HEK293 (cell line): ENCODE results near the gene RUVBL1.

ENCODE experiments used
- BCL11A ChIP-seq: fragments of 450-650 bp; formaldehyde crosslinking; IDR thresholded peaks from 2 replicates; pipeline ENCODE4 v1.5.1; 2016; ENCODE audit warnings: low read depth, missing biosample characterization, missing genetic modification characterization
- BCL11B ChIP-seq: fragments of 450-650 bp; formaldehyde crosslinking; IDR thresholded peaks from 2 replicates; pipeline ENCODE4 v1.5.1; 2016; ENCODE audit warnings: low read depth, missing biosample characterization, missing genetic modification characterization
- BCL6B ChIP-seq: fragments of 450-650 bp; formaldehyde crosslinking; IDR thresholded peaks from 2 replicates; pipeline ENCODE4 v1.5.1; 2017; ENCODE audit warnings: missing biosample characterization, missing genetic modification characterization
- CTCF ChIP-seq: fragments of 450-650 bp; formaldehyde crosslinking; IDR thresholded peaks from 2 replicates; pipeline ENCODE4 v1.5.1; 2016; ENCODE audit warnings: missing biosample characterization, missing genetic modification characterization
- FEZF1 ChIP-seq: fragments of 450-650 bp; formaldehyde crosslinking; IDR thresholded peaks from 2 replicates; pipeline ENCODE4 v1.5.1; 2016; ENCODE audit warnings: missing biosample characterization, missing genetic modification characterization
- HOXA7 ChIP-seq: sonication (generic); formaldehyde crosslinking; IDR thresholded peaks from 2 replicates; pipeline ENCODE4 v1.8.1; 2022; ENCODE audit warnings: missing genetic modification reagents, borderline replicate concordance
- KLF17 ChIP-seq: fragments of 450-650 bp; formaldehyde crosslinking; IDR thresholded peaks from 2 replicates; pipeline ENCODE4 v1.5.1; 2016; ENCODE audit warnings: missing biosample characterization, missing genetic modification characterization
- KLF9 ChIP-seq: fragments of 450-650 bp; formaldehyde crosslinking; IDR thresholded peaks from 2 replicates; pipeline ENCODE4 v1.5.1; 2016; ENCODE audit warnings: missing biosample characterization, missing genetic modification characterization, low read depth
- PRDM6 ChIP-seq: fragments of 450-650 bp; formaldehyde crosslinking; IDR thresholded peaks from 2 replicates; pipeline ENCODE4 v1.5.1; 2017; ENCODE audit warnings: missing biosample characterization, missing genetic modification characterization
- REPIN1 ChIP-seq: fragments of 450-650 bp; formaldehyde crosslinking; IDR thresholded peaks from 2 replicates; pipeline ENCODE4 v1.5.1; 2017; ENCODE audit warnings: missing biosample characterization, missing genetic modification characterization, low read depth
- SETDB1 ChIP-seq: IDR thresholded peaks from one replicate; pipeline ENCODE4 v1.6.1; 2017; ENCODE audit warnings: mild to moderate bottlenecking, low read length, moderate library complexity, mixed read lengths; ENCODE audit not compliant: insufficient read length
- ZBTB44 ChIP-seq: fragments of 450-650 bp; IDR thresholded peaks from 2 replicates; pipeline ENCODE4 v1.5.1; 2018; ENCODE audit warnings: missing biosample characterization, mild to moderate bottlenecking, missing genetic modification characterization
- ZIC2 ChIP-seq: fragments of 450-650 bp; formaldehyde crosslinking; IDR thresholded peaks from 2 replicates; pipeline ENCODE4 v1.5.1; 2016; ENCODE audit warnings: missing biosample characterization, missing genetic modification characterization
- ZNF121 ChIP-seq: fragments of 450-650 bp; formaldehyde crosslinking; IDR thresholded peaks from 2 replicates; pipeline ENCODE4 v1.5.1; 2016; ENCODE audit warnings: missing biosample characterization, missing genetic modification characterization
- ZNF138 ChIP-seq: fragments of 450-650 bp; formaldehyde crosslinking; IDR thresholded peaks from 2 replicates; pipeline ENCODE4 v1.5.1; 2016; ENCODE audit warnings: missing biosample characterization, missing genetic modification characterization, borderline replicate concordance
- ZNF155 ChIP-seq: fragments of 450-650 bp; formaldehyde crosslinking; IDR thresholded peaks from 2 replicates; pipeline ENCODE4 v1.5.1; 2016; ENCODE audit warnings: missing biosample characterization, missing genetic modification characterization
- ZNF274 ChIP-seq, 2 experiments: fragments of 200-500 bp in 1 of 2; fragments of 450-650 bp in 1 of 2; sonication (Bioruptor generic) in 1 of 2; formaldehyde crosslinking in 1 of 2; IDR thresholded peaks; 2 replicates each; pipeline versions ENCODE4 v1.5.1 to v1.6.1; 2014 to 2016; ENCODE audit warnings: borderline replicate concordance in 1 of 2, inconsistent platforms in 1 of 2, low read length in 1 of 2, missing biosample characterization in 1 of 2, missing genetic modification characterization in 1 of 2
- ZNF350 ChIP-seq: fragments of 450-650 bp; formaldehyde crosslinking; IDR thresholded peaks from 2 replicates; pipeline ENCODE4 v1.5.0; 2017; ENCODE audit warnings: missing biosample characterization, mild to moderate bottlenecking, missing genetic modification characterization
- ZNF37A ChIP-seq: fragments of 450-650 bp; IDR thresholded peaks from 2 replicates; pipeline ENCODE4 v1.5.1; 2018; ENCODE audit warnings: missing biosample characterization, missing genetic modification characterization
- ZNF404 ChIP-seq: fragments of 450-650 bp; formaldehyde crosslinking; IDR thresholded peaks from 2 replicates; pipeline ENCODE4 v1.5.1; 2017; ENCODE audit warnings: missing biosample characterization, missing genetic modification characterization
- ZNF449 ChIP-seq: fragments of 450-650 bp; formaldehyde crosslinking; IDR thresholded peaks from 2 replicates; pipeline ENCODE4 v1.5.1; 2017; ENCODE audit warnings: missing biosample characterization, mild to moderate bottlenecking, missing genetic modification characterization, moderate library complexity
- ZNF510 ChIP-seq: fragments of 450-650 bp; formaldehyde crosslinking; IDR thresholded peaks from 2 replicates; pipeline ENCODE4 v1.5.1; 2018; ENCODE audit warnings: mild to moderate bottlenecking, missing genetic modification characterization, missing biosample characterization; ENCODE audit not compliant: insufficient replicate concordance
- ZNF560 ChIP-seq: fragments of 450-650 bp; formaldehyde crosslinking; IDR thresholded peaks from 2 replicates; pipeline ENCODE4 v1.5.1; 2017; ENCODE audit warnings: missing biosample characterization, missing genetic modification characterization, borderline replicate concordance
- ZNF596 ChIP-seq: fragments of 450-650 bp; IDR thresholded peaks from 2 replicates; pipeline ENCODE4 v1.5.0; 2018; ENCODE audit warnings: missing biosample characterization, mild to moderate bottlenecking, missing genetic modification characterization, moderate library complexity
- ZNF707 ChIP-seq: fragments of 450-650 bp; formaldehyde crosslinking; IDR thresholded peaks from 2 replicates; pipeline ENCODE4 v1.5.1; 2016; ENCODE audit warnings: missing biosample characterization, missing genetic modification characterization
- ZNF768 ChIP-seq: fragments of 450-650 bp; formaldehyde crosslinking; IDR thresholded peaks from 2 replicates; pipeline ENCODE4 v1.5.1; 2018; ENCODE audit warnings: missing biosample characterization, mild to moderate bottlenecking, missing genetic modification characterization
- ZNF791 ChIP-seq: fragments of 450-650 bp; formaldehyde crosslinking; IDR thresholded peaks from 2 replicates; pipeline ENCODE4 v1.5.1; 2016; ENCODE audit warnings: missing biosample characterization, missing genetic modification characterization
- ZNF837 ChIP-seq: fragments of 450-650 bp; formaldehyde crosslinking; IDR thresholded peaks from 2 replicates; pipeline ENCODE4 v1.5.1; 2016; ENCODE audit warnings: missing biosample characterization, missing genetic modification characterization
- ZXDB ChIP-seq: fragments of 450-650 bp; formaldehyde crosslinking; IDR thresholded peaks from 2 replicates; pipeline ENCODE4 v1.5.1; 2016; ENCODE audit warnings: missing biosample characterization, missing genetic modification characterization

RUVBL1 gene

GRCh38 chr3:128051837-128052594, 71.6 kb downstream of the RUVBL1 start, which contains the start of gene SEC61A1 (continued):
- TF ChIP-seq ZNF138 (tag by site-specific recombination) (no peak), ZNF596 (tag by site-specific recombination) (no peak), BCL11B (tag by site-specific recombination) (no peak), ZNF121 (tag by site-specific recombination) (no peak), ZIC2 (tag by site-specific recombination) (0 out of 2 replicates have a peak, but pooled peaks have one; percentile 11), ZNF404 (tag by site-specific recombination) (no peak), KLF17 (tag by site-specific recombination) (0 out of 2 replicates have a peak, but pooled peaks have one; percentile 13), ZNF707 (tag by site-specific recombination) (no peak), KLF9 (tag by site-specific recombination) (peak; percentile 93), REPIN1 (tag by site-specific recombination) (0 out of 2 replicates have a peak, but pooled peaks have one; percentile 25), ZXDB (tag by site-specific recombination) (no peak; the same call in 1 of the 2 replicates), ZNF449 (tag by site-specific recombination) (peak; percentile 83), ZNF560 (tag by site-specific recombination) (no peak), ZBTB44 (tag by site-specific recombination) (no peak), BCL11A (tag by site-specific recombination) (no peak), ZNF791 (tag by site-specific recombination) (no peak), PRDM6 (tag by site-specific recombination) (no peak), SETDB1 (no peak), ZNF510 (tag by site-specific recombination) (no peak), HOXA7 (CRISPR knock-in tag) (no peak), FEZF1 (no peak), ZNF768 (tag by site-specific recombination) (peak; percentile 48; the same call in 1 of the 2 replicates), ZNF37A (no peak), ZNF837 (tag by site-specific recombination) (no peak), BCL6B (tag by site-specific recombination) (no peak), ZNF274 (IDR thresholded peaks at IDR 0.05; ENCODE audit: low read length) (no peak), ZNF274 (tag by site-specific recombination; IDR thresholded peaks at IDR 0.05; ENCODE audit: borderline replicate concordance) (no peak), ZNF350 (tag by site-specific recombination) (no peak), CTCF (tag by site-specific recombination) (no peak), ZNF155 (no peak)
